Lower leg skin (tissue), 3 donors: ENCODE results near the gene SRCIN1.

Source experiments
- CTCF ChIP-seq, 3 donors: fragments of 450-650 bp; IDR thresholded peaks; one replicate each; pipeline ENCODE4 v1.5.1; 2016; ENCODE audit warnings: antibody characterized with exemption in 3 of 3, mild to moderate bottlenecking in 3 of 3, moderate library complexity in 2 of 3
- POLR2A ChIP-seq, 2 donors: fragments of 450-650 bp; IDR thresholded peaks; one replicate each; pipeline ENCODE4 v1.6.1; 2016 to 2017; ENCODE audit warnings: antibody characterized with exemption in 2 of 2, mild to moderate bottlenecking in 1 of 2, moderate library complexity in 1 of 2

GRCh38 chr17:38533241-38533640 is 72.5 kb downstream of the SRCIN1 start:
- TF ChIP-seq CTCF (IDR thresholded peaks at IDR 0.05) (no peak), POLR2A (IDR thresholded peaks at IDR 0.05) (no peak)
